IMR-90 (cell line): ENCODE results near the gene TMPRSS13.

Experiments used
- BHLHE40 ChIP-seq: fragments of 150-350 bp; IDR thresholded peaks from 2 replicates; pipeline ENCODE4 v1.6.1; 2016; ENCODE audit warnings: mild to moderate bottlenecking, low read depth, low read length
- CEBPB ChIP-seq: IDR thresholded peaks from 2 replicates; pipeline ENCODE4 v1.6.1; 2012; ENCODE audit warnings: low read depth, low read length, improper control_type of control experiment
- CHD1 ChIP-seq: IDR thresholded peaks from 2 replicates; pipeline ENCODE4 v1.6.1; 2012; ENCODE audit warnings: low read depth, low read length, improper control_type of control experiment
- CTCF ChIP-seq: conservative IDR thresholded peaks from 2 replicates; pipeline ENCODE4 v1.5.1; 2012; ENCODE audit warnings: mild to moderate bottlenecking, low read depth, low read length, improper control_type of control experiment
- ELK1 ChIP-seq: fragments of 150-350 bp; IDR thresholded peaks from 2 replicates; pipeline ENCODE4 v1.6.1; 2016; ENCODE audit warnings: low read depth, mild to moderate bottlenecking, low read length, moderate library complexity, borderline replicate concordance
- MAFK ChIP-seq: IDR thresholded peaks from 2 replicates; pipeline ENCODE4 v1.6.1; 2012; ENCODE audit warnings: low read depth, low read length, improper control_type of control experiment
- MAZ ChIP-seq: IDR thresholded peaks from 2 replicates; pipeline ENCODE4 v1.6.1; 2012; ENCODE audit warnings: low read depth, mild to moderate bottlenecking, low read length, improper control_type of control experiment, moderate library complexity, borderline replicate concordance
- MXI1 ChIP-seq: IDR thresholded peaks from 2 replicates; pipeline ENCODE4 v1.6.1; 2012; ENCODE audit warnings: low read depth, mild to moderate bottlenecking, low read length, moderate library complexity, borderline replicate concordance
- NFE2L2 ChIP-seq: fragments of 150-350 bp; IDR thresholded peaks from 2 replicates; pipeline ENCODE4 v1.6.1; 2016; ENCODE audit warnings: low read depth, mild to moderate bottlenecking, low read length
- POLR2A ChIP-seq: IDR thresholded peaks from 2 replicates; pipeline ENCODE4 v1.6.1; 2012; ENCODE audit warnings: mild to moderate bottlenecking, low read depth, low read length
- RAD21 ChIP-seq: IDR thresholded peaks from 2 replicates; pipeline ENCODE4 v1.6.1; 2012; ENCODE audit warnings: low read length, improper control_type of control experiment
- RCOR1 ChIP-seq: IDR thresholded peaks from 2 replicates; pipeline ENCODE4 v1.6.1; 2012; ENCODE audit warnings: mild to moderate bottlenecking, low read length, improper control_type of control experiment; ENCODE audit not compliant: insufficient replicate concordance
- RFX5 ChIP-seq: IDR thresholded peaks from 2 replicates; pipeline ENCODE4 v1.8.0; 2012; ENCODE audit warnings: low read depth, mild to moderate bottlenecking, low read length, moderate library complexity
- USF2 ChIP-seq: fragments of 150-350 bp; IDR thresholded peaks from 2 replicates; pipeline ENCODE4 v1.6.1; 2017; ENCODE audit warnings: mild to moderate bottlenecking, antibody characterized with exemption, low read length, low read depth

GRCh38 chr11:117977029-117977428, 47.8 kb upstream of the TMPRSS13 start:
- TF ChIP-seq MAZ (no peak), CTCF (no peak), MAFK (no peak), POLR2A (no peak), CEBPB (no peak), RAD21 (no peak), BHLHE40 (no peak), NFE2L2 (no peak), USF2 (no peak), RCOR1 (no peak), CHD1 (no peak), ELK1 (no peak), MXI1 (no peak), RFX5 (no peak)
